Measurements from ENCODE around the gene ACSF2.

Gene ACSF2

GRCh38 chr17:50501054-50501453 is 75.0 kb downstream of the ACSF2 start:
- H3K9ac ChIP-seq (ENCODE audit: low read depth, low read length) = no peak overlapping the region
- no peaks in the 10 kb centered on the region for H3K79me2 ChIP-seq (ENCODE audit: insufficient read depth, low read length)
- peak; percentile 56 for TF ChIP-seq CTCF (IDR thresholded peaks at IDR 0.05; ENCODE audit: borderline replicate concordance, extremely low read depth, low read length, poor library complexity, severe bottlenecking)
- no peak for TF ChIP-seq EZH2 (IDR thresholded peaks at IDR 0.05; ENCODE audit: borderline replicate concordance, low read depth, low read length, severe bottlenecking)
- peak; percentile 40 for DNase-seq
- no peak for ATAC-seq (ENCODE audit: insufficient read depth, low read depth)
- H2AFZ ChIP-seq (ENCODE audit: low read depth, low read length) = no peak overlapping the region
- H3K36me3 ChIP-seq (ENCODE audit: insufficient read depth, low read length) = no peaks in the 10 kb centered on the region
- H3K9me3 ChIP-seq (ENCODE audit: insufficient read depth, low read length, severe bottlenecking) = no peaks in the 10 kb centered on the region
- H4K20me1 ChIP-seq (ENCODE audit: insufficient read depth, low read length) = no peaks in the 10 kb centered on the region
- no peak overlapping the region for H3K4me3 ChIP-seq (ENCODE audit: low read depth in 1 of 2, low read length in 2 of 2)
- no peak overlapping the region for H3K4me2 ChIP-seq (ENCODE audit: insufficient read depth, low read length)
- H3K27ac ChIP-seq (ENCODE audit: low read length) = no peak overlapping the region
- peaks cover 7% of the 10 kb centered on the region for H3K27me3 ChIP-seq (ENCODE audit: insufficient read depth, low read length, poor library complexity)
- H3K4me1 ChIP-seq (ENCODE audit: insufficient read depth, low read length) = 0 out of 2 replicates have a peak, but pooled peaks cover 8% of the 10 kb centered on the region

GRCh38 chr17:50502301-50502990 is 76.4 kb downstream of the ACSF2 start:
- no peak overlapping the region for H3K4me3 ChIP-seq (ENCODE audit: low read depth in 1 of 2, low read length in 2 of 2)
- H3K4me1 ChIP-seq (ENCODE audit: insufficient read depth, low read length) = 0 out of 2 replicates have a peak, but pooled peaks cover 9% of the 10 kb centered on the region
- H4K20me1 ChIP-seq (ENCODE audit: insufficient read depth, low read length) = no peaks in the 10 kb centered on the region
- no peaks in the 10 kb centered on the region for H3K36me3 ChIP-seq (ENCODE audit: insufficient read depth, low read length)
- no peak for TF ChIP-seq CTCF (IDR thresholded peaks at IDR 0.05; ENCODE audit: borderline replicate concordance, extremely low read depth, low read length, poor library complexity, severe bottlenecking)
- TF ChIP-seq EZH2 (IDR thresholded peaks at IDR 0.05; ENCODE audit: borderline replicate concordance, low read depth, low read length, severe bottlenecking) = no peak
- no peak overlapping the region for H3K9ac ChIP-seq (ENCODE audit: low read depth, low read length)
- no peaks in the 10 kb centered on the region for H3K9me3 ChIP-seq (ENCODE audit: insufficient read depth, low read length, severe bottlenecking)
- ATAC-seq (ENCODE audit: insufficient read depth, low read depth) = no peak
- no peak overlapping the region for H2AFZ ChIP-seq (ENCODE audit: low read depth, low read length)
- H3K79me2 ChIP-seq (ENCODE audit: insufficient read depth, low read length) = no peaks in the 10 kb centered on the region
- H3K4me2 ChIP-seq (ENCODE audit: insufficient read depth, low read length) = no peak overlapping the region
- H3K27me3 ChIP-seq (ENCODE audit: insufficient read depth, low read length, poor library complexity) = peaks cover 10% of the 10 kb centered on the region
- DNase-seq = no peak
- H3K27ac ChIP-seq (ENCODE audit: low read length) = no peak overlapping the region

GRCh38 chr17:50505591-50506130 is 79.6 kb downstream of the ACSF2 start:
- Histone ChIP-seq H3K4me1 (ENCODE audit: insufficient read depth, low read length) (peaks cover 33% of the 10 kb centered on the region), H4K20me1 (ENCODE audit: insufficient read depth, low read length) (no peaks in the 10 kb centered on the region), H3K9ac (ENCODE audit: low read depth, low read length) (no peak overlapping the region), H3K4me3 (ENCODE audit: low read depth in 1 of 2, low read length in 2 of 2) (no peak overlapping the region), H3K4me2 (ENCODE audit: insufficient read depth, low read length) (no peak overlapping the region), H2AFZ (ENCODE audit: low read depth, low read length) (no peak overlapping the region), H3K27ac (ENCODE audit: low read length) (no peak overlapping the region), H3K9me3 (ENCODE audit: insufficient read depth, low read length, severe bottlenecking) (no peaks in the 10 kb centered on the region), H3K36me3 (ENCODE audit: insufficient read depth, low read length) (no peaks in the 10 kb centered on the region), H3K79me2 (ENCODE audit: insufficient read depth, low read length) (no peaks in the 10 kb centered on the region), H3K27me3 (ENCODE audit: insufficient read depth, low read length, poor library complexity) (peaks cover 10% of the 10 kb centered on the region)
- no peak for ATAC-seq (ENCODE audit: insufficient read depth, low read depth)
- TF ChIP-seq CTCF (IDR thresholded peaks at IDR 0.05; ENCODE audit: borderline replicate concordance, extremely low read depth, low read length, poor library complexity, severe bottlenecking) (no peak), EZH2 (IDR thresholded peaks at IDR 0.05; ENCODE audit: borderline replicate concordance, low read depth, low read length, severe bottlenecking) (no peak)
- no peak for DNase-seq
